ENCODE measurements around the gene KCNC2.

DNA sequence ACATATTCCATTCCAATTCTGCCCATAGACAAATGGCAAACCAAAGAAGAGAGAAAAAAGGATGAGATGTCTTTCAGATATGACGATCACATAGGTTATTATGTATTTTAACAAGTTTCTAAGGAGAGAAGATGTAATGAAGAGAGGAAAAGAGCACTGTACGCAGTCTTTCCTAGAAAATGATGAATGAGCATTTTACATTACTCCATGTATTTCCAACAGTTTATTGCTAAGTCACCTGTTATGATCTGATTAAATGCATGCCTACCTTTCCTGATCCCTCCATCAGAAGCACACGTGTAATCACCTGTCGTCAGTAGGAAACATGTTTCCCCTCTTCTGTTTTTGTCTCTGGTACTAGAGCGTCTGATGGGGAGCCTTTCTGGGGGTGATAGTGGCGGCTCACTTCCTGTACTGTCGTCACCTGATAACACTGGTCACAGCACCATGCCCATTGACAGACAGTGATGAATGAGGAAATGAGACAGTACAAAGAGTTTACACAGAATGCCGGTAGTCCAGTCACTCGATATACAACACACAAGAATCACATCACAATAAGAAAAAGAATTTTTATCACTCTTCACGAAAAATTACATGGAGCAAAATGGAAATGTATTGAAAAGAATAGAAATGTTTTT, 161.6 kb downstream of the KCNC2 start:
- TF ChIP-seq, protein P1, sequence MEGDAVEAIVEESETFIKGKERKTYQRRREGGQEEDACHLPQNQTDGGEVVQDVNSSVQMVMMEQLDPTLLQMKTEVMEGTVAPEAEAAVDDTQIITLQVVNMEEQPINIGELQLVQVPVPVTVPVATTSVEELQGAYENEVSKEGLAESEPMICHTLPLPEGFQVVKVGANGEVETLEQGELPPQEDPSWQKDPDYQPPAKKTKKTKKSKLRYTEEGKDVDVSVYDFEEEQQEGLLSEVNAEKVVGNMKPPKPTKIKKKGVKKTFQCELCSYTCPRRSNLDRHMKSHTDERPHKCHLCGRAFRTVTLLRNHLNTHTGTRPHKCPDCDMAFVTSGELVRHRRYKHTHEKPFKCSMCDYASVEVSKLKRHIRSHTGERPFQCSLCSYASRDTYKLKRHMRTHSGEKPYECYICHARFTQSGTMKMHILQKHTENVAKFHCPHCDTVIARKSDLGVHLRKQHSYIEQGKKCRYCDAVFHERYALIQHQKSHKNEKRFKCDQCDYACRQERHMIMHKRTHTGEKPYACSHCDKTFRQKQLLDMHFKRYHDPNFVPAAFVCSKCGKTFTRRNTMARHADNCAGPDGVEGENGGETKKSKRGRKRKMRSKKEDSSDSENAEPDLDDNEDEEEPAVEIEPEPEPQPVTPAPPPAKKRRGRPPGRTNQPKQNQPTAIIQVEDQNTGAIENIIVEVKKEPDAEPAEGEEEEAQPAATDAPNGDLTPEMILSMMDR (IDR thresholded peaks at IDR 0.05; ENCODE audit: insufficient read depth, low read length, poor library complexity, severe bottlenecking): no peak
- TF ChIP-seq EZH2phosphoT487 (conservative IDR thresholded peaks at IDR 0.05; ENCODE audit: low read length): no peak

Measured in SU-DHL-6 (cell line).